Transverse colon (tissue), 3 donors: ENCODE results near the gene TMPRSS9.

Experiments
- POLR2A ChIP-seq: fragments of 450-650 bp; IDR thresholded peaks from one replicate; pipeline ENCODE4 v1.6.1; 2016; ENCODE audit warnings: antibody characterized with exemption, mild to moderate bottlenecking, moderate library complexity
- TF ChIP-seq, protein P1 (sequence below), 5 experiments: fragments of 200-600 bp in 3 of 5; fragments of 450-650 bp in 2 of 5; sonication (generic) in 3 of 5; IDR thresholded peaks; 1 replicate in 2 of 5; 2 replicates in 3 of 5; pipeline ENCODE4 v1.5.1; 2016 to 2017; ENCODE audit warnings: antibody characterized with exemption in 5 of 5, inconsistent platforms in 3 of 5, mild to moderate bottlenecking in 2 of 5, moderate library complexity in 1 of 5

DNA sequence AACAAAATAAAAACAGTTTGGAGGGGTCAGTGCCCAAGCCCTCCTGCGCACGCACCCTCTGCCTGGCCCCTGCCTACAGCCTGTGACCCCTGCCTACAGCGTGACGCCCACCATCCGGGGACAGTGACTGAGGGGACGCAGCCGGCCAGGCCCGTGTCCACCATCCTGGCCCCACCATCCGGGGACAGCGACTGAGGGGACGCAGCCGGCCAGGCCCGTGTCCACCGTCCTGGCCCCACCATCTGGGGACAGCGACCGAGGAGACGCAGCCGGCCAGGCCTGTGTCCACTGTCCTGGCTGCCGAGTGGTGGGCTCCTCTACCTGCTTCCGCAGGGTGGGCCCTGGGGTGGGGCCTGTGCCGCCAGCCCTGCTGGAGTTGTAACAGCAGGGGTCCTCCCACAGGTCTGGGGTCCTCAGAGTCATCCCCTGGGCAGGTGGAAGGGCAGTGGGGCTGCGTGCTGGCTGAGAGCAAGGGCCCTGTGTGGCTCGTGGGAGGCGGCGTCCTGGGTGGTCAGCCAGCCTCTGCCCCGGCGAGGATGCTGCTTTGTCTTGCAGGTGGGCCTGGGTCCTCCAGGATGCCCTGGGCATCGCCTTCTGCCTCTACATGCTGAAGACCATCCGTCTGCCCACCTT is 17.3 kb upstream of the TMPRSS9 start:
- TF ChIP-seq, protein P1, sequence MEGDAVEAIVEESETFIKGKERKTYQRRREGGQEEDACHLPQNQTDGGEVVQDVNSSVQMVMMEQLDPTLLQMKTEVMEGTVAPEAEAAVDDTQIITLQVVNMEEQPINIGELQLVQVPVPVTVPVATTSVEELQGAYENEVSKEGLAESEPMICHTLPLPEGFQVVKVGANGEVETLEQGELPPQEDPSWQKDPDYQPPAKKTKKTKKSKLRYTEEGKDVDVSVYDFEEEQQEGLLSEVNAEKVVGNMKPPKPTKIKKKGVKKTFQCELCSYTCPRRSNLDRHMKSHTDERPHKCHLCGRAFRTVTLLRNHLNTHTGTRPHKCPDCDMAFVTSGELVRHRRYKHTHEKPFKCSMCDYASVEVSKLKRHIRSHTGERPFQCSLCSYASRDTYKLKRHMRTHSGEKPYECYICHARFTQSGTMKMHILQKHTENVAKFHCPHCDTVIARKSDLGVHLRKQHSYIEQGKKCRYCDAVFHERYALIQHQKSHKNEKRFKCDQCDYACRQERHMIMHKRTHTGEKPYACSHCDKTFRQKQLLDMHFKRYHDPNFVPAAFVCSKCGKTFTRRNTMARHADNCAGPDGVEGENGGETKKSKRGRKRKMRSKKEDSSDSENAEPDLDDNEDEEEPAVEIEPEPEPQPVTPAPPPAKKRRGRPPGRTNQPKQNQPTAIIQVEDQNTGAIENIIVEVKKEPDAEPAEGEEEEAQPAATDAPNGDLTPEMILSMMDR (IDR thresholded peaks at IDR 0.05), result no peak
- TF ChIP-seq POLR2A, result no peak
